Calu3 (cell line): ENCODE results near the gene MAD2L1BP. TPM values are rescaled to one million over a fixed set of nuclear protein-coding genes. Genes with fewer than 3 reads are reported as not detected.

Source experiments
- BruUV-seq: library from RNA; stranded (reverse); fragments of 400-500 nt; replicated peaks from 2 replicates; lab custom pipeline; 2021; lab: Mats Ljungman, UMichigan
- CTCF ChIA-PET: fragments of 300-600 bp; sonication (Branson Sonifier 250); formaldehyde crosslinking; loops from one replicate; lab custom pipeline; 2022; ENCODE audit warnings: antibody characterized with exemption; lab: Charles Lee
- DNase-seq: peaks from one replicate; pipeline ENCODE4 v3.0.0; 2022
- H3K27ac Mint-ChIP-seq: one replicate; pipeline ENCODE4 v1.8.0; 2022; ENCODE audit warnings: mixed read lengths; ENCODE audit not compliant: unreplicated experiment
- H3K27me3 Mint-ChIP-seq: one replicate; pipeline ENCODE4 v1.8.0; 2022; ENCODE audit warnings: mixed read lengths; ENCODE audit not compliant: unreplicated experiment
- H3K36me3 Mint-ChIP-seq: one replicate; pipeline ENCODE4 v1.8.0; 2022; ENCODE audit warnings: mild to moderate bottlenecking, moderate library complexity, mixed read lengths; ENCODE audit not compliant: insufficient read depth, unreplicated experiment
- H3K4me1 Mint-ChIP-seq: one replicate; pipeline ENCODE4 v1.8.0; 2022; ENCODE audit warnings: mild to moderate bottlenecking, low read depth, mixed read lengths; ENCODE audit not compliant: unreplicated experiment
- H3K4me3 Mint-ChIP-seq: one replicate; pipeline ENCODE4 v1.8.0; 2022; ENCODE audit warnings: mild to moderate bottlenecking, low read depth, moderate library complexity, mixed read lengths; ENCODE audit not compliant: unreplicated experiment
- H3K9me3 Mint-ChIP-seq: one replicate; pipeline ENCODE4 v1.8.0; 2022; ENCODE audit warnings: low read depth, mixed read lengths; ENCODE audit not compliant: unreplicated experiment
- CTCF ChIP-seq: fragments of 200-600 bp; IDR thresholded peaks from one replicate; pipeline ENCODE4 v1.8.0; 2022; ENCODE audit warnings: antibody characterized with exemption; ENCODE audit not compliant: unreplicated experiment
- intact Hi-C: fragments of 100-400 bp; cut with micrococcal nuclease; formaldehyde crosslinking; loops from one replicate; pipeline ENCODE4 v1.10.0; 2022; ENCODE audit not compliant: unreplicated experiment
- total RNA-seq: library from RNA; stranded (reverse); gene quantifications from 2 replicates; pipeline ENCODE4 v1.2.3, GENCODE V29; 2022

Gene MAD2L1BP
- total RNA-seq, 1 experiment from 2014 or later, result 48.2 TPM

GRCh38 chr6:43627008-43627825 is 8.4 kb upstream of the MAD2L1BP start:
- CTCF ChIA-PET, result interaction anchor here (0.5 to 1.5 kb wide), 6 partner anchors 9 to 299 kb away, joined by 3 read pairs; no protein-coding TSS in a partner anchor
- Mint-ChIP-seq H3K27me3 (peaks cover 7% of the 10 kb centered on the region), H3K4me1 (peaks cover 47% of the 10 kb centered on the region), H3K9me3 (no peaks in the 10 kb centered on the region), H3K27ac (peak overlapping the region; percentile 100), H3K36me3 (peaks cover 83% of the 10 kb centered on the region), H3K4me3 (peak overlapping the region; percentile 100)
- no TSS peak for BruUV-seq
- no peak for TF ChIP-seq CTCF
- intact Hi-C loops, result no loop called here
- peak; percentile 90 for DNase-seq

- intact Hi-C loops, result no loop called here
- CTCF ChIA-PET, result interaction anchor here (0.6 to 1.3 kb wide), 9 partner anchors 8 to 450 kb away, joined by 3 to 8 read pairs (median 3); no protein-coding TSS in a partner anchor
Observed at GRCh38 chr6:43628393-43629103, 7.1 kb upstream of the MAD2L1BP start.

GRCh38 chr6:43629104-43629504 is 6.5 kb upstream of the MAD2L1BP start, which contains the start of gene GTPBP2:
Gene GTPBP2, minus strand, starts transcription at chr6:43629264. Its CDS starts 102 bp downstream, at chr6:43629162.
- TF ChIP-seq CTCF, result no peak
- no peaks in the 10 kb centered on the region for H3K9me3 Mint-ChIP-seq
- peak within 1 kb of the TSS; percentile 100 for H3K27ac Mint-ChIP-seq

More at GRCh38 chr6:43628393-43629103, 7.1 kb upstream of the MAD2L1BP start:
- peak overlapping the region; percentile 100 for H3K27ac Mint-ChIP-seq
- H3K4me3 Mint-ChIP-seq, result peak overlapping the region; percentile 100
- TSS peak; percentile 28 for BruUV-seq
- peaks cover 47% of the 10 kb centered on the region for H3K4me1 Mint-ChIP-seq
- no peak for TF ChIP-seq CTCF
- H3K36me3 Mint-ChIP-seq, result peaks cover 70% of the 10 kb centered on the region
- H3K27me3 Mint-ChIP-seq, result peaks cover 7% of the 10 kb centered on the region
- peak; percentile 79 for DNase-seq
- H3K9me3 Mint-ChIP-seq, result no peaks in the 10 kb centered on the region

More at GRCh38 chr6:43629104-43629504, 6.5 kb upstream of the MAD2L1BP start, which contains the start of gene GTPBP2:
- CTCF ChIA-PET, result interaction anchor here (0.5 to 1.3 kb wide), 16 partner anchors 9 to 450 kb away, joined by 3 to 8 read pairs (median 3); no protein-coding TSS in a partner anchor
- peaks cover 7% of the 10 kb centered on the region for H3K27me3 Mint-ChIP-seq
- H3K4me3 Mint-ChIP-seq, result peak within 1 kb of the TSS; percentile 100
- peaks cover 47% of the 10 kb centered on the region for H3K4me1 Mint-ChIP-seq
- intact Hi-C loops, result no loop called here
- H3K36me3 Mint-ChIP-seq, result peaks cover 64% of the 10 kb centered on the region
- BruUV-seq, result no TSS peak
- DNase-seq, result peak; percentile 100
